H1 (cell line): ENCODE measurements around the gene CLEC1A. TPM values are rescaled to one million over a fixed set of nuclear protein-coding genes. Genes with fewer than 3 reads are reported as not detected.

Source experiments
- CTCF ChIA-PET: fragments of 300-600 bp; sonication (Branson Sonifier 250); formaldehyde crosslinking; loops from one replicate; lab custom pipeline; 2021; ENCODE audit not compliant: partially characterized antibody; lab: Charles Lee
- POLR2A ChIA-PET: fragments of 300-600 bp; sonication (Branson Sonifier 250); formaldehyde crosslinking; loops from one replicate; lab custom pipeline; 2021; ENCODE audit warnings: inconsistent platforms; ENCODE audit not compliant: partially characterized antibody; lab: Charles Lee
- DNase-seq, 2 experiments: peaks; one replicate each; pipeline versions ENCODE4 v3.0.0 to v3.0.0-alpha.2; 2010 to 2022; ENCODE audit warnings: low spot score in 2 of 2, low read depth in 1 of 2, mixed read lengths in 1 of 2
- FAIRE-seq: peaks from 2 replicates; lab custom pipeline; 2011; peaks lifted over from hg19 to GRCh38; lab: Jason Lieb, UNC
- H2AFZ ChIP-seq: 2 replicates; pipeline ENCODE4 v1.8.1; 2012; ENCODE audit warnings: low read length, inconsistent platforms
- H2AK5ac ChIP-seq: 2 replicates; pipeline ENCODE4 v1.6.1; 2013; ENCODE audit warnings: low read depth, low read length
- H2BK120ac ChIP-seq: replicated peaks from 2 replicates; pipeline ENCODE3; 2013; ENCODE audit warnings: low read depth, low read length, inconsistent platforms
- H2BK12ac ChIP-seq: 2 replicates; pipeline ENCODE4 v1.6.1; 2013; ENCODE audit warnings: low read depth, low read length
- H2BK15ac ChIP-seq: 2 replicates; pipeline ENCODE4 v1.6.1; 2013; ENCODE audit warnings: low read length
- H2BK20ac ChIP-seq: 2 replicates; pipeline ENCODE4 v1.6.1; 2013; ENCODE audit warnings: low read length
- H2BK5ac ChIP-seq: 2 replicates; pipeline ENCODE4 v1.6.1; 2013; ENCODE audit warnings: low read depth, low read length
- H3K14ac ChIP-seq: 2 replicates; pipeline ENCODE4 v1.6.1; 2013; ENCODE audit warnings: inconsistent platforms; ENCODE audit not compliant: insufficient read length
- H3K18ac ChIP-seq: 2 replicates; pipeline ENCODE4 v1.6.1; 2013; ENCODE audit warnings: low read length; ENCODE audit errors: extremely low read depth
- H3K23ac ChIP-seq: 2 replicates; pipeline ENCODE4 v1.6.1; 2013; ENCODE audit warnings: inconsistent platforms; ENCODE audit not compliant: insufficient read length
- H3K23me2 ChIP-seq: 2 replicates; pipeline ENCODE4 v1.6.1; 2013; ENCODE audit warnings: low read depth, low read length
- H3K27ac ChIP-seq: 2 replicates; pipeline ENCODE4 v1.6.1; 2011; ENCODE audit warnings: low read depth, low read length, inconsistent platforms
- H3K27me3 ChIP-seq, 4 experiments: replicated peaks in 1 of 4; 1 replicate in 1 of 4; 2 replicates in 3 of 4; pipeline versions ENCODE4 v1.6.1 to v1.8.1; 2011 to 2013; ENCODE audit warnings: low read length in 3 of 4, mild to moderate bottlenecking in 3 of 4, inconsistent platforms in 2 of 4, mixed read lengths in 2 of 4, moderate library complexity in 1 of 4; ENCODE audit not compliant: control insufficient read depth in 3 of 4, insufficient read depth in 3 of 4; ENCODE audit errors: extremely low read depth in 1 of 4
- H3K36me3 ChIP-seq, 4 experiments: 2 replicates each; pipeline versions ENCODE4 v1.6.1 to v1.8.1; 2011 to 2013; ENCODE audit warnings: mild to moderate bottlenecking in 4 of 4, low read length in 3 of 4, moderate library complexity in 2 of 4, control low read depth in 1 of 4, inconsistent platforms in 1 of 4; ENCODE audit not compliant: insufficient read depth in 4 of 4, control insufficient read depth in 2 of 4
- H3K4ac ChIP-seq: replicated peaks from 2 replicates; pipeline ENCODE3; 2013; ENCODE audit warnings: low read length, low read depth, mixed read lengths, inconsistent platforms; ENCODE audit not compliant: insufficient read length
- H3K4me1 ChIP-seq, 4 experiments: replicated peaks in 1 of 4; 1 replicate in 1 of 4; 2 replicates in 3 of 4; pipeline versions ENCODE4 v1.6.1 to v1.8.1; 2011 to 2013; ENCODE audit warnings: low read length in 3 of 4, inconsistent platforms in 2 of 4, mixed read lengths in 1 of 4; ENCODE audit not compliant: insufficient read depth in 4 of 4, control insufficient read depth in 3 of 4
- H3K4me2 ChIP-seq, 2 experiments: 2 replicates each; pipeline versions ENCODE4 v1.6.1 to v1.8.1; 2011 to 2013; ENCODE audit warnings: low read depth in 2 of 2, low read length in 2 of 2, control low read depth in 1 of 2, inconsistent platforms in 1 of 2, mild to moderate bottlenecking in 1 of 2; ENCODE audit not compliant: insufficient read depth in 1 of 2
- H3K4me3 ChIP-seq, 4 experiments: fragments of 200-600, 300-600 bp in 1 of 4; sonication (generic), shearing (Covaris generic), sonication (Bioruptor Twin) in 1 of 4; 2 replicates each; pipeline versions ENCODE4 v1.5.1 to v1.8.1; 2011 to 2016; ENCODE audit warnings: low read length in 4 of 4, low read depth in 3 of 4, control low read depth in 2 of 4, inconsistent platforms in 2 of 4, mild to moderate bottlenecking in 2 of 4, mixed read lengths in 1 of 4, moderate library complexity in 1 of 4; ENCODE audit not compliant: insufficient read depth in 2 of 4; ENCODE audit errors: extremely low read depth in 1 of 4
- H3K56ac ChIP-seq: replicated peaks from 2 replicates; pipeline ENCODE3; 2013; ENCODE audit warnings: low read depth, mild to moderate bottlenecking, mixed read lengths, low read length, inconsistent platforms; ENCODE audit not compliant: insufficient read length
- H3K79me1 ChIP-seq: 2 replicates; pipeline ENCODE4 v1.6.1; 2013; ENCODE audit warnings: low read depth, low read length, control low read depth
- H3K79me2 ChIP-seq, 2 experiments: 2 replicates each; pipeline versions ENCODE4 v1.6.1 to v1.8.1; 2012 to 2013; ENCODE audit warnings: low read length in 2 of 2, mild to moderate bottlenecking in 2 of 2, inconsistent platforms in 1 of 2; ENCODE audit not compliant: insufficient read depth in 2 of 2, control insufficient read depth in 1 of 2
- H3K9ac ChIP-seq, 4 experiments: replicated peaks in 1 of 4; 1 replicate in 1 of 4; 2 replicates in 3 of 4; pipeline versions ENCODE4 v1.6.1 to v1.8.1; 2011 to 2013; ENCODE audit warnings: low read depth in 3 of 4, low read length in 3 of 4, control low read depth in 2 of 4, mild to moderate bottlenecking in 2 of 4, moderate library complexity in 2 of 4, inconsistent platforms in 1 of 4; ENCODE audit errors: extremely low read depth in 1 of 4
- H3K9me3 ChIP-seq, 2 experiments: 2 replicates each; pipeline versions ENCODE4 v1.6.1 to v1.8.1; 2012 to 2013; ENCODE audit warnings: mild to moderate bottlenecking in 2 of 2, moderate library complexity in 2 of 2, control low read depth in 1 of 2, inconsistent platforms in 1 of 2, low read depth in 1 of 2, low read length in 1 of 2, mixed read lengths in 1 of 2; ENCODE audit not compliant: insufficient read depth in 2 of 2
- H4K20me1 ChIP-seq, 2 experiments: replicated peaks in 1 of 2; 2 replicates each; pipeline versions ENCODE3 to v1.8.1; 2011 to 2013; ENCODE audit warnings: inconsistent platforms in 2 of 2, low read length in 2 of 2, mild to moderate bottlenecking in 1 of 2; ENCODE audit not compliant: insufficient read depth in 2 of 2, control insufficient read depth in 1 of 2
- H4K5ac ChIP-seq: 2 replicates; pipeline ENCODE4 v1.6.1; 2013; ENCODE audit warnings: low read length, low read depth, mixed read lengths, inconsistent platforms; ENCODE audit not compliant: insufficient read length
- H4K8ac ChIP-seq: 2 replicates; pipeline ENCODE4 v1.8.0; 2013; ENCODE audit warnings: mild to moderate bottlenecking, moderate library complexity, low read length, inconsistent platforms; ENCODE audit not compliant: insufficient read depth; ENCODE audit errors: extremely low read depth
- H4K91ac ChIP-seq: replicated peaks from 2 replicates; pipeline ENCODE3; 2013; ENCODE audit warnings: low read length, mixed read lengths, inconsistent platforms; ENCODE audit not compliant: insufficient read length
- ASH2L ChIP-seq: fragments of 200-600, 300-600 bp; sonication (generic); IDR thresholded peaks from one replicate; pipeline ENCODE4 v1.7.1; 2017; ENCODE audit warnings: low read length
- BACH1 ChIP-seq: IDR thresholded peaks from 2 replicates; pipeline ENCODE4 v1.6.1; 2012; ENCODE audit warnings: low read length, improper control_type of control experiment
- CHD2 ChIP-seq: IDR thresholded peaks from 2 replicates; pipeline ENCODE4 v1.6.1; 2012; ENCODE audit warnings: low read length, improper control_type of control experiment
- HDAC6 ChIP-seq: IDR thresholded peaks from one replicate; pipeline ENCODE4 v1.7.1; 2012; ENCODE audit warnings: low read depth, mild to moderate bottlenecking, inconsistent platforms, low read length, moderate library complexity
- JUN ChIP-seq: IDR thresholded peaks from 2 replicates; pipeline ENCODE4 v1.6.1; 2011; ENCODE audit warnings: low read depth, mild to moderate bottlenecking, improper control_type of control experiment, low read length
- JUND ChIP-seq: IDR thresholded peaks from 2 replicates; pipeline ENCODE4 v1.6.1; 2011; ENCODE audit warnings: mild to moderate bottlenecking, improper control_type of control experiment, low read length
- POLR2A ChIP-seq, 2 experiments: IDR thresholded peaks; 1 replicate in 1 of 2; 2 replicates in 1 of 2; pipeline ENCODE4 v1.6.1; 2011; ENCODE audit warnings: low read depth in 2 of 2, low read length in 2 of 2, mild to moderate bottlenecking in 2 of 2; ENCODE audit errors: control extremely low read depth in 1 of 2
- SIRT6 ChIP-seq: IDR thresholded peaks from one replicate; pipeline ENCODE4 v1.7.1; 2012; ENCODE audit warnings: low read length, inconsistent platforms
- SIX5 ChIP-seq: IDR thresholded peaks from 2 replicates; pipeline ENCODE4 v1.6.1; 2011; ENCODE audit warnings: mild to moderate bottlenecking, low read depth, low read length
- SP2 ChIP-seq: IDR thresholded peaks from 2 replicates; pipeline ENCODE4 v1.6.1; 2012; ENCODE audit warnings: mild to moderate bottlenecking, low read length, inconsistent platforms
- SUZ12 ChIP-seq: fragments of 200-600 bp; sonication (generic); IDR thresholded peaks from 2 replicates; pipeline ENCODE4 v1.6.1; 2012; ENCODE audit warnings: mild to moderate bottlenecking, inconsistent platforms, low read length, moderate library complexity, mixed read lengths
- WGBS, 2 experiments: shearing (Covaris generic) in 1 of 2; methylation state at CpG; one replicate each; pipeline versions ENCODE4 v1.1.6 to v1.1.7; 2013 to 2015; ENCODE audit warnings: low lambda C conversion rate in 2 of 2, mixed read lengths in 2 of 2, inconsistent platforms in 1 of 2, low coverage in 1 of 2, missing lambda C conversion rate in 1 of 2; ENCODE audit not compliant: insufficient replicate concordance in 2 of 2, insufficient coverage in 1 of 2, insufficient read length in 1 of 2; ENCODE audit errors: extremely low coverage in 1 of 2, missing lambda C conversion rate in 1 of 2; 5-methylcytosine and 5-hydroxymethylcytosine counted together
- polyA plus RNA-seq, 7 experiments: library from polyadenylated mRNA; depleted of rRNA in 3 of 7; stranded (reverse) in 5 of 7; unstranded in 2 of 7; fragments of >200 nt in 5 of 7; fragments of 200-250 nt in 2 of 7; gene quantifications; 1 replicate in 5 of 7; 2 replicates in 1 of 7; 4 replicates in 1 of 7; pipeline versions ENCODE4 v1.2.1 to v1.2.3, GENCODE V29; 2011 to 2013; ENCODE audit warnings: missing spikeins in 2 of 7, mixed read lengths in 2 of 7
- total RNA-seq: library from RNA; stranded (reverse); fragmentation: NEBNext Ultra II Directional; extraction: Animal tissue kit (Norgen Biotek cat#: 25700); gene quantifications from 2 replicates; pipeline ENCODE4 v1.2.1, GENCODE V29; 2021

CLEC1A gene
- total and polyA plus RNA-seq, 2 of the 8 experiments (the other 6 are each of a cell fraction or from before 2014, with no cell fraction given), result 0.20 TPM; not detected in 1

DNA sequence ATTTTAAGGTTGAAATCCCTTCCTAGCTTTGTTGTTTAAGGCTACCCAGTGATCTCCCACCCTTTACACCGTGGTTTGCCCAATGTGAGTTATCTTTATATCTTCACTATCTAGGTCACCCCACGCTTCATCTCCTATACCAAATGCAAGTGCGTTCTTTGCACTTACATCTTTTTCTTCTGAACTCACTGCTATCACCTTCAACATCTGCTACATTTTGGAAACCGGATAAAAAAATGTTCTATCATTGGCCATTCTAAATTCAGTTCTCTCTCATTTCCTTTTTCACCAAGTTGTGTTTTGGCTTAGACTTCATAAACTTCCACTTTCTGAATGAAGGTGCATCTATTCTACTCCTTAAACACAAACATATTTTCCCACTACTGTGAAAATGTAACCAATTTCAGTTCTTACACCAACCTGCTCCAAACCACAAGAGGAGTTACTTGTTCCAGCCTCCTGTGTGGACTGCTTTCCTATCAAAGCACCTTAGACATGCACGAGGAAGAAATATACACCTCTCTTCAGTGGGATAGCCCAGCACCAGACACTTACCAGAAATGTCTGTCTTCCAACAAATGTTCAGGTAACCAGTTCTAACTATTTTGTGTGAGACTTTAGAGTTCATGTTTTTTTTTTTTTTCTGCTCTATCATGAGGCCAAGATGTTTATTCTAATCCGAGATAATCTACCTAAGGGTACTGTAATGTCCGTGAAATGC is 46.4 kb downstream of the CLEC1A start:
- POLR2A ChIA-PET, result no interaction called here
- no peak for TF ChIP-seq SIRT6
- TF ChIP-seq SIX5, result no peak
- TF ChIP-seq JUN, result no peak
- no peak for TF ChIP-seq CHD2
- TF ChIP-seq POLR2A (IDR thresholded peaks at IDR 0.05; ENCODE audit: control extremely low read depth in 1 of 2, low read depth in 2 of 2, low read length in 2 of 2), result no peak
- TF ChIP-seq SUZ12, result no peak
- no peak for TF ChIP-seq HDAC6
- no peak for TF ChIP-seq BACH1
- no peak for TF ChIP-seq ASH2L
- no peak for TF ChIP-seq JUND
- TF ChIP-seq SP2, result no peak

More for the DNA sequence above, 46.4 kb downstream of the CLEC1A start:
- WGBS, 2 experiments, result 91% methylated on average over 7 of the region's 7 CpGs; no CpG with 5 or more reads in 1 of the 2 experiments
- Histone ChIP-seq H3K56ac (no peak overlapping the region), H3K4me2 (no peak overlapping the region), H2BK120ac (no peak overlapping the region), H3K4ac (no peak overlapping the region), H2BK12ac (no peak overlapping the region), H3K4me3 (no peak overlapping the region), H3K9ac (no peak overlapping the region), H4K5ac (no peak overlapping the region), H3K18ac (no peak overlapping the region), H4K8ac (no peak overlapping the region), H2BK15ac (no peak overlapping the region), H3K23me2 (no peaks in the 10 kb centered on the region), H3K14ac (no peak overlapping the region), H4K20me1 (no peaks in the 10 kb centered on the region), H2BK20ac (no peak overlapping the region), H3K79me2 (no peaks in the 10 kb centered on the region), H2AFZ (no peak overlapping the region), H3K36me3 (no peaks in the 10 kb centered on the region), H3K4me1 (no peaks in the 10 kb centered on the region), H3K79me1 (no peaks in the 10 kb centered on the region), H3K27ac (no peak overlapping the region), H4K91ac (no peak overlapping the region), H2AK5ac (no peak overlapping the region), H3K9me3 (no peaks in the 10 kb centered on the region), H2BK5ac (no peak overlapping the region), H3K27me3 (no peaks in the 10 kb centered on the region), H3K23ac (no peak overlapping the region)
- FAIRE-seq (no peak), DNase-seq (no peak)
- CTCF ChIA-PET, result interaction anchor here (1.1 kb wide), 1 partner anchor 43 kb away, joined by 3 read pairs; no protein-coding TSS in a partner anchor
